Measurements from ENCODE around the gene EBF3. TPM values are rescaled to one million over a fixed set of nuclear protein-coding genes. Genes with fewer than 3 reads are reported as not detected.

EBF3 gene
- total and polyA plus RNA-seq, 9 of the 15 experiments (the other 6 are each of a cell fraction or from before 2014, with no cell fraction given): not detected

- TF ChIP-seq U2AF1 (optimal IDR thresholded peaks at IDR 0.05; ENCODE audit: low read depth, low read length): no peak
Measured at GRCh38 chr10:129999140-129999539, 35.1 kb upstream of the EBF3 start (continued).

GRCh38 chr10:129993621-129994020, 29.5 kb upstream of the EBF3 start:
- H2AFZ ChIP-seq (ENCODE audit: low read depth, low read length): no peak overlapping the region
- intact Hi-C loops (cut with micrococcal nuclease): no loop called here
- H3K9me1 ChIP-seq (ENCODE audit: control insufficient read depth, insufficient read depth, low read length): no peaks in the 10 kb centered on the region
- FAIRE-seq (no peak), ATAC-seq (no peak), DNase-seq (ENCODE audit: extremely low read depth in 1 of 4, low spot score in 3 of 4) (no peak)
- in situ Hi-C loops (cut with MboI): no loop called here
- no peaks in the 10 kb centered on the region for H3K36me3 ChIP-seq (ENCODE audit: control insufficient read depth, insufficient read depth, low read length)
- no peaks in the 10 kb centered on the region for H3K9me3 ChIP-seq (replicated peaks; ENCODE audit: control insufficient read depth, insufficient read depth, low read depth, low read length)
- no peak overlapping the region for H3K4me3 ChIP-seq
- no peaks in the 10 kb centered on the region for H3K4me1 ChIP-seq (replicated peaks in 1 of 2; ENCODE audit: control insufficient read depth in 2 of 2, insufficient read depth in 2 of 2, low read length in 2 of 2)
- no peaks in the 10 kb centered on the region for H3K27me3 ChIP-seq (ENCODE audit: control insufficient read depth in 2 of 2, insufficient read depth in 2 of 2, low read length in 2 of 2)
- CTCF ChIA-PET (ENCODE audit: low intra/inter-chr PET ratio): no interaction called here
- no peak overlapping the region for H3K27ac ChIP-seq (ENCODE audit: extremely low read depth, low read depth, low read length)
- H3K4me2 ChIP-seq (ENCODE audit: insufficient read depth, low read length): no peak overlapping the region
- BruUV-seq (replicated peaks): no TSS peak
- no peak overlapping the region for H3K9ac ChIP-seq (ENCODE audit: insufficient read depth in 1 of 2, low read depth in 2 of 2, low read length in 2 of 2)
- POLR2A ChIA-PET: no interaction called here
- no peaks in the 10 kb centered on the region for H3K79me2 ChIP-seq (ENCODE audit: control insufficient read depth, insufficient read depth, low read length)
- no peaks in the 10 kb centered on the region for H4K20me1 ChIP-seq (replicated peaks; ENCODE audit: control insufficient read depth, insufficient read depth, low read length)
- TF ChIP-seq ZFPM2 (CRISPR knock-in tag; IDR thresholded peaks at IDR 0.05): no peak
- TF ChIP-seq CHD4 (IDR thresholded peaks at IDR 0.05; ENCODE audit: insufficient read depth, insufficient replicate concordance, low read depth, low read length, poor library complexity, severe bottlenecking): no peak
- TF ChIP-seq ZNF280B (CRISPR knock-in tag; IDR thresholded peaks at IDR 0.05): no peak
- no peak for TF ChIP-seq ATF1 (CRISPR knock-in tag; IDR thresholded peaks at IDR 0.05)
- TF ChIP-seq ATF1 (tag; IDR thresholded peaks at IDR 0.05): no peak
- no peak for TF ChIP-seq GTF2E2 (tag; IDR thresholded peaks at IDR 0.05)
- no peak for TF ChIP-seq ZNF274 (IDR thresholded peaks at IDR 0.05; ENCODE audit: borderline replicate concordance, low read depth, low read length)
- no peak for TF ChIP-seq POLR2A (conservative IDR thresholded peaks at IDR 0.05)
- no peak for TF ChIP-seq ZBTB26 (CRISPR knock-in tag; IDR thresholded peaks at IDR 0.05)
- TF ChIP-seq ZNF311 (CRISPR knock-in tag; IDR thresholded peaks at IDR 0.05): no peak
- no peak for TF ChIP-seq RHOXF2B (CRISPR knock-in tag; conservative IDR thresholded peaks at IDR 0.05)
- TF ChIP-seq HSF4 (CRISPR knock-in tag; IDR thresholded peaks at IDR 0.05; ENCODE audit: borderline replicate concordance): no peak
- WGBS (ENCODE audit: insufficient coverage, low coverage, missing lambda C conversion rate): no CpG with 5 or more reads among the region's 1 CpG
